Measurements from ENCODE around the gene PHLPP2.

The PHLPP2 gene

DNA sequence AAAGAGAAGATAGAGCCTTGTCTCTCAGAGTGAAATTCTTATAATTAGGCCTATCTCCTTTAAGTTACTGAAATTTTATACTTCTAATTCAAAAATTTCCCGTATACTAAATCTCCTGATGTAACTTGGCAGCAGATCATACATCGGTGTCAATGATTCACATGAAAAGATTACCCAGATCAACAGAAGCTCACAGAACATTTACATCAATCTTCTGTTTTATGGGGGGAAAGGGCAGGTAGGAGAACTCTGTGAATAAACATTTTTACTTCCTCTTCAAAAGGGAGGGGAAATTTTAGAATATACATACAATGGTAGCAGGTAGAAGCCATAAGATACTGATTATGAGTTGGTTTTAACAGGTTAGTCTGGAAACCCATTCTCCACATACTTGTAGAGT lies 43.1 kb downstream of the PHLPP2 start:
- no peaks in the 10 kb centered on the region for H3K27me3 ChIP-seq (ENCODE audit: insufficient read depth, low read depth, severe bottlenecking)
- no peak for DNase-seq
- TF ChIP-seq, protein P1, sequence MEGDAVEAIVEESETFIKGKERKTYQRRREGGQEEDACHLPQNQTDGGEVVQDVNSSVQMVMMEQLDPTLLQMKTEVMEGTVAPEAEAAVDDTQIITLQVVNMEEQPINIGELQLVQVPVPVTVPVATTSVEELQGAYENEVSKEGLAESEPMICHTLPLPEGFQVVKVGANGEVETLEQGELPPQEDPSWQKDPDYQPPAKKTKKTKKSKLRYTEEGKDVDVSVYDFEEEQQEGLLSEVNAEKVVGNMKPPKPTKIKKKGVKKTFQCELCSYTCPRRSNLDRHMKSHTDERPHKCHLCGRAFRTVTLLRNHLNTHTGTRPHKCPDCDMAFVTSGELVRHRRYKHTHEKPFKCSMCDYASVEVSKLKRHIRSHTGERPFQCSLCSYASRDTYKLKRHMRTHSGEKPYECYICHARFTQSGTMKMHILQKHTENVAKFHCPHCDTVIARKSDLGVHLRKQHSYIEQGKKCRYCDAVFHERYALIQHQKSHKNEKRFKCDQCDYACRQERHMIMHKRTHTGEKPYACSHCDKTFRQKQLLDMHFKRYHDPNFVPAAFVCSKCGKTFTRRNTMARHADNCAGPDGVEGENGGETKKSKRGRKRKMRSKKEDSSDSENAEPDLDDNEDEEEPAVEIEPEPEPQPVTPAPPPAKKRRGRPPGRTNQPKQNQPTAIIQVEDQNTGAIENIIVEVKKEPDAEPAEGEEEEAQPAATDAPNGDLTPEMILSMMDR (IDR thresholded peaks at IDR 0.05; ENCODE audit: low read depth, low read length): no peak
- H3K4me3 ChIP-seq (ENCODE audit: low read depth, low read length): no peak overlapping the region
- no peak overlapping the region for H3K27ac ChIP-seq
- no peaks in the 10 kb centered on the region for H3K9me3 ChIP-seq (ENCODE audit: severe bottlenecking)
- H3K36me3 ChIP-seq: peaks cover 50% of the 10 kb centered on the region

DNA sequence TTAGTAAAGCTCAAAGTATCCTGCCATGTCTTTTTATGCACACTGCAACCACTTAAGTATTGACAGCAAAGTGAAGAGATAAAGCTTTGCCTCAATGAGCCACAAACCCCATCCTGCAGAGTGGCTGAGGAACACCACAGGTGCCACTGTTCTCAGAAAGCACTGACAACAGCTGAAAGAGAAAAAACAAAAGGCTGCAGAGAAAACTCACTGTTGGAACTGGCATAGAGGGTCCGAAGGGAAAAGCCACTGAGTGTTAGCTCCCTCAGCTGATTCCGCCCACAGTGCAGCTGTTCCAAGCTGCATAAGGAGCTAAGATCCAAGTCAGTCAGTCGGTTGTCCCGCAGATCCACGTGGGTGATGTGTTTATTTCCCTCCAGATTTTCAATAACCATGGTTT lies 48.3 kb downstream of the PHLPP2 start:
- DNase-seq: no peak
- Histone ChIP-seq H3K27ac (no peak overlapping the region), H3K36me3 (peaks cover 68% of the 10 kb centered on the region), H3K4me3 (ENCODE audit: low read depth, low read length) (no peak overlapping the region), H3K27me3 (ENCODE audit: insufficient read depth, low read depth, severe bottlenecking) (no peaks in the 10 kb centered on the region), H3K9me3 (ENCODE audit: severe bottlenecking) (no peaks in the 10 kb centered on the region)
- TF ChIP-seq, protein P1 (IDR thresholded peaks at IDR 0.05; ENCODE audit: low read depth, low read length): no peak

DNA sequence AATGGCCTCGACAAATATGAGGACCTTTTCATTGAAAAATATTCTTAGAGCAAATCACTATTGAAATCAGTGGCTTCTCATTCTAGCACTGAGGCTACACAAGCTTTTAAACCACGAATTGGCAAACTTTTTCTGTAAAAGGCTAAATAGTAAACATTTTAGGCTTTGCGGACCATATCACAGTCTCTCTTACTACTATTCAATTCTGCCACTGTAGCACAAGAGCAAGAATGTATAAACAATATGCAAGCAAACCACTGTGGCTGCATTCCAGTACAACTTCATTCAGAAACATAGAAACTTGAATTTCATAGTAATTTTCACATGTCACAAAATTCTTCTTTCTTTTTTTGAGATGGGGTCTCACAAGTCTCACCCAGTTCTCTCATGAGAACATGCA lies 49.1 kb downstream of the PHLPP2 start:
- TF ChIP-seq, protein P1 (IDR thresholded peaks at IDR 0.05; ENCODE audit: low read depth, low read length): no peak
- no peak overlapping the region for H3K27ac ChIP-seq
- no peak for DNase-seq
- H3K4me3 ChIP-seq (ENCODE audit: low read depth, low read length): no peak overlapping the region
- no peaks in the 10 kb centered on the region for H3K27me3 ChIP-seq (ENCODE audit: insufficient read depth, low read depth, severe bottlenecking)
- H3K9me3 ChIP-seq (ENCODE audit: severe bottlenecking): no peaks in the 10 kb centered on the region
- H3K36me3 ChIP-seq: peaks cover 73% of the 10 kb centered on the region

DNA sequence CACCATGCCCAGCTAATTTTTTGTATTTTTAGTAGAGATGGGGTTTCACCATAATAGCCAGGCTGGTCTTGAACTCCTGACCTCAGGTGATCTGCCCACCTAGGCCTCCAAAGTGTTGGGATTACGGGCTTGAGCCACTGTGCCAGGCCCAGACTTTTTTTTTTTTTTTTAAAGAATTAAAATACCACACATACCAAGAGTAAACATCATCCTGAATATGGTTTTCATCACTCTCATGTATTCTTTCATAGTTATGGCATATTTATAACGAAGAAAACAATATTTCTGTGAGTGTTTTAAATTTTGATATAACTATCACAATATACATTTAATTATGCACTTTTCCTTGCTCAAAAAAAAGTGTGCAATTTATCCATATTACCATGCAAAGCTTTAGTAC lies 50.3 kb downstream of the PHLPP2 start:
- TF ChIP-seq, protein P1 (IDR thresholded peaks at IDR 0.05; ENCODE audit: low read depth, low read length): no peak
- H3K36me3 ChIP-seq: peaks cover 75% of the 10 kb centered on the region
- DNase-seq: no peak

DNA sequence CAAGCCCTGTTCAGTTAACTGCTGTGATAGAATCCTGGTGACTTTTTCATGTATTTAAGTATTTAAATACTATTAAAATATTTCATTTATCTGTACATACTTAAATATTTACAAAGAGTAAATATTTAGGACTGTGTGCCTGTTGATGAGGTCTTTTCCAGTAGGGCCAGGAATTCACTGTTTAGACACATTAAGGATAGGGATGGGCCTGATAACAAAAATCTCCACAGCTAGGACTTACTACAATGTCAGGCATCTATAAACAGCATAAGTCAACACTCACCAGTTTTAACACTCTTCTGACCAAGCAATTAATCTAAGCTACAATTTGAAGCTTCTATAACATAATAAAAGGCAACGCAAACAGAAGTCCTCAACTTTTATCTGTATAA lies 50.9 kb downstream of the PHLPP2 start:
- no peak for DNase-seq
- Histone ChIP-seq H3K9me3 (ENCODE audit: severe bottlenecking) (no peaks in the 10 kb centered on the region), H3K4me3 (ENCODE audit: low read depth, low read length) (no peak overlapping the region), H3K27me3 (ENCODE audit: insufficient read depth, low read depth, severe bottlenecking) (no peaks in the 10 kb centered on the region), H3K27ac (no peak overlapping the region), H3K36me3 (peaks cover 72% of the 10 kb centered on the region)
- TF ChIP-seq, protein P1 (IDR thresholded peaks at IDR 0.05; ENCODE audit: low read depth, low read length): no peak

More for the DNA sequence above, 50.3 kb downstream of the PHLPP2 start:
- H3K27ac ChIP-seq: no peak overlapping the region
- no peak overlapping the region for H3K4me3 ChIP-seq (ENCODE audit: low read depth, low read length)
- H3K27me3 ChIP-seq (ENCODE audit: insufficient read depth, low read depth, severe bottlenecking): no peaks in the 10 kb centered on the region
- no peaks in the 10 kb centered on the region for H3K9me3 ChIP-seq (ENCODE audit: severe bottlenecking)

DNA sequence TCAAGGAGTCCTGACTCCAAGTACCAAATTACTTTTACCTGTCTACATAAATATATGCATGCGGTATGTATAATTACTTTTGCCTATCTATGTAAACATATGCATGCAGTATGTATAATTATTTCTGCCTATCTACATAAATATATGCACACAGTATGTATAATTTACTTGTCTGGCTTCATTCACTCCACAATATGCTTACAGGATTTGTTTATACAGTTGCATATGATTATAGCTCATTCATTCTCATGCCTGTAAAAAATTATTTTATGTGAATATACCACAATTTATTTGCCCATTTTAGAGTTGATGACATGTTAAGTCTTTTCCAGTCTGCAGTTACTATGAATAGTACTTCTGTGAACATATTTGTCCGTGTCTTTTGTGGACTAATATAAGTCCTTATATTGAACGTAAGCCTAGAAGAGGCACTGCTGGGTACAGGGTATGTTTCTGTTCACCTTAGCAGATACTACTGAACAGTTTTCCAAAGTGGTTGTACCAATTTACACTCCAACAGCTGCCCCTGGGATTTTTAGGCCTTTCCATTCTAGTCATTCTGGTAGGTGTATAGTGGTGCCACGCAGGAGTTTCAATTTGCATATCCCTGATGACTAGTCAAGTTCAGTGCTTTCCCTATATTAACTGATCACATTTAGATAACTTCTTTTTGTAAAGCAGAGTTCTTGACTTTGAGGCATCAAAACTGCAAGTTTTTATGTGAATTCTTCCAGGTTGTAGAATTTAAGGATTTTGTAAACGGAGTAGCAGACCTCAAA lies 51.5 kb downstream of the PHLPP2 start:
- no peak overlapping the region for H3K4me3 ChIP-seq (ENCODE audit: low read depth, low read length)
- no peak overlapping the region for H3K27ac ChIP-seq
- no peaks in the 10 kb centered on the region for H3K9me3 ChIP-seq (ENCODE audit: severe bottlenecking)
- H3K27me3 ChIP-seq (ENCODE audit: insufficient read depth, low read depth, severe bottlenecking): no peaks in the 10 kb centered on the region
- DNase-seq: no peak
- TF ChIP-seq, protein P1 (IDR thresholded peaks at IDR 0.05; ENCODE audit: low read depth, low read length): no peak
- H3K36me3 ChIP-seq: peaks cover 66% of the 10 kb centered on the region

All from WERI-Rb-1 (cell line).